Spinal cord (tissue), 10 donors: ENCODE results near the gene SECTM1. TPM values are rescaled to one million over a fixed set of nuclear protein-coding genes. Genes with fewer than 3 reads are reported as not detected.

Experiments
- DNase-seq, 6 donors: peaks; one replicate each; pipeline versions ENCODE4 v3.0.0 to v3.0.0-alpha.2; 2013 to 2015; ENCODE audit warnings: low spot score in 6 of 6, low read depth in 4 of 6
- H3K27ac ChIP-seq: one replicate; pipeline ENCODE4 v1.5.1; 2013; ENCODE audit warnings: low read depth, low read length, control low read depth
- H3K27me3 ChIP-seq: one replicate; pipeline ENCODE4 v1.6.1; 2013; ENCODE audit warnings: low read length; ENCODE audit not compliant: control insufficient read depth, insufficient read depth
- H3K36me3 ChIP-seq: one replicate; pipeline ENCODE4 v1.6.1; 2013; ENCODE audit warnings: low read length; ENCODE audit not compliant: control insufficient read depth, insufficient read depth
- H3K4me1 ChIP-seq: one replicate; pipeline ENCODE4 v1.6.1; 2013; ENCODE audit warnings: low read length; ENCODE audit not compliant: control insufficient read depth, insufficient read depth
- H3K4me3 ChIP-seq: one replicate; pipeline ENCODE4 v1.5.1; 2013; ENCODE audit warnings: low read depth, low read length, control low read depth
- H3K9me3 ChIP-seq: one replicate; pipeline ENCODE4 v1.6.1; 2013; ENCODE audit warnings: low read length; ENCODE audit not compliant: control insufficient read depth, insufficient read depth
- WGBS: methylation state at CpG from one replicate; pipeline ENCODE4 v1.1.5; 2013; ENCODE audit warnings: missing lambda C conversion rate; ENCODE audit not compliant: insufficient coverage; 5-methylcytosine and 5-hydroxymethylcytosine counted together
- polyA plus RNA-seq, 2 donors: library from polyadenylated mRNA; unstranded; fragments of 120-200 nt; gene quantifications; one replicate each; pipeline ENCODE4 v1.2.1, GENCODE V29; 2013; ENCODE audit not compliant: insufficient read length in 2 of 2
- total RNA-seq, 2 donors: library from RNA; depleted of rRNA in 1 of 2; stranded (reverse); fragments of 120-200 nt in 1 of 2; fragments of >200 nt in 1 of 2; gene quantifications; one replicate each; pipeline versions ENCODE4 v1.2.3 to v1.2.4, GENCODE V29; 2013 to 2014
- donor health status: healthy.

Gene SECTM1
- total and polyA plus RNA-seq, 4 donors, result 1.9 to 7.4 (median 3.0) TPM

DNA sequence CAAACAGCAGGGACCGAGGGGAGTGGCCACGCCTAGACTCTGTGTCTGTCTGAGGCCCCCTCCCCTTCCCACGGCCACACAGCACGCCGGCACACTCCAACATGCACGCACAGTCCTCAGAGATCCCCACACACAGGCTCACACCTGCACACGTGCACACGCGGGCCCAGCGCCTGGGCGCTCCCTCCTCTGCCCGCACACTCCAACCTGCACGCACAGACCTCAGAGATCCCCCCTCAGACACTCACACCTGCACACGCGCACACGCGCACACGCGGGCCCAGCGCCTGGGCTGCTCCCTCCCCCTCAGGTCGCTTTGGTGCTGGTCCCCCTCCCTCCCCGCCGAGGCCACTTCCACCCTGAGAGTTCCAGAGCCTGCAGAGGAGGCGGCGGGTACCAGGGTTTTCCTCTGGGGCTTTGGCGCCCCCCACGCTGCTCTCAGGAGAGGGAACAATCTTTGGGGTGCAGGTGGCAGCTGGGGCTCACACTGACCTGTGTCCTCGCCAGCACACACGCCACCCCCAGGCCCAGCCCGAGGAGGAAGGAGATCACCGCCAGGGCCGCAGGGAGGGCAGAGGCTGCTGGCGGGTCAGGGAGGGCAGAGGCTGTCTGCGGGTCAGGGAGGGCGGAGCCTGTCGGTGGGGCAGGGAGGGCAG, 17.7 kb downstream of the SECTM1 start:
- peaks cover 12% of the 10 kb centered on the region for H3K4me1 ChIP-seq
- no peaks in the 10 kb centered on the region for H3K9me3 ChIP-seq
- 23% methylated on average over 35 of the region's 36 CpGs for WGBS
- DNase-seq, result peak in 1 of 6 donors; percentile 53
- no peak overlapping the region for H3K4me3 ChIP-seq
- no peaks in the 10 kb centered on the region for H3K36me3 ChIP-seq
- peaks cover 6% of the 10 kb centered on the region for H3K27me3 ChIP-seq
- H3K27ac ChIP-seq, result no peak overlapping the region

DNA sequence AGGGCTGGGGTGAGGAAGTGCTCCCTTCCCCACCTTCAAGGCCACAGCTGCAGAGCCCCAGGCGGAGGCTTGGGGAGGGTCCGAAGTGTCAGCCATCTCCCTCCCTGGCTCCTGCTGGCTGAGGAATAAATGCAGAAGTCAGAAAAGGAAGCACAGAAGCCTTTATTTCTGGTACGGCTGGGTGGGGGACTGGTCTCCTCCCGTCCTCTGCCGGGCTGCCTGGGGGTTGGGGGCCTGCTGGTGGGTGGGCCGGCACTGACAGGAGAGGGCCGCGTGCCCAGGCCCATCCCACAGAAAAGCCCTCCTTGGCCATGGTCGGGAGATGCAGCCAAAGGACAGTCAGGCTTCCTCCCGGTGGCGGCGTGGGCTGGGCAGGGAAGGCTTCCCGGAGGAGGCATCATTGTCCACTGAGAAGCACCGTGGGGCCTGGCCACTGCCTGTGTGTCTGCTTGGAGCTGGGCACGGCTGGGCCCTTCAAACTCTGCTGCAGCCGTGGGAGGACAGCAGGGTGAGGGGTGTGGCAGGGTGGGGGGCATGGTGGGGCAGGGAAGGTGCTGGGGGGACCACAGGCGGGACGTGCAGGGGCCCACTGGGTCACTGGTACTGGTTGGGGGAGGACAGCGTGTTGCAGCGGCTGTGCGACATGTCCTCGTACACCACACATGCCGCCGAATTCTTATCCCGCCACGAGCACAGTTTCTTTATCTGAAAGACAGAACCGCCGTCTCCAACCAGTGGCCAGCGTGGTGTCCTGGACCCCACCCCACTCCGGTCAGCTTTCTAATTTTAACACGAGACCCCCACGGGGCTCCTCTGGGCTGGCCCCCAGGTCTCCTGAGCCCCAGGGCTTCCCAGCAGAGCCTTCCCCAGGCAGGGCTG, 18.6 kb downstream of the SECTM1 start:
- no peak overlapping the region for H3K27ac ChIP-seq
- no peaks in the 10 kb centered on the region for H3K36me3 ChIP-seq
- DNase-seq, result no peak
- WGBS, result 61% methylated on average over 30 of the region's 32 CpGs
- H3K9me3 ChIP-seq, result no peaks in the 10 kb centered on the region
- peaks cover 6% of the 10 kb centered on the region for H3K27me3 ChIP-seq
- no peak overlapping the region for H3K4me3 ChIP-seq
- peaks cover 12% of the 10 kb centered on the region for H3K4me1 ChIP-seq

GRCh38 chr17:82314012-82314726, 19.4 kb downstream of the SECTM1 start:
- Histone ChIP-seq H3K4me1 (peaks cover 12% of the 10 kb centered on the region), H3K36me3 (no peaks in the 10 kb centered on the region), H3K4me3 (no peak overlapping the region), H3K27me3 (peaks cover 6% of the 10 kb centered on the region), H3K27ac (no peak overlapping the region), H3K9me3 (no peaks in the 10 kb centered on the region)
- no peak for DNase-seq
- 83% methylated on average over 25 of the region's 27 CpGs for WGBS

DNA sequence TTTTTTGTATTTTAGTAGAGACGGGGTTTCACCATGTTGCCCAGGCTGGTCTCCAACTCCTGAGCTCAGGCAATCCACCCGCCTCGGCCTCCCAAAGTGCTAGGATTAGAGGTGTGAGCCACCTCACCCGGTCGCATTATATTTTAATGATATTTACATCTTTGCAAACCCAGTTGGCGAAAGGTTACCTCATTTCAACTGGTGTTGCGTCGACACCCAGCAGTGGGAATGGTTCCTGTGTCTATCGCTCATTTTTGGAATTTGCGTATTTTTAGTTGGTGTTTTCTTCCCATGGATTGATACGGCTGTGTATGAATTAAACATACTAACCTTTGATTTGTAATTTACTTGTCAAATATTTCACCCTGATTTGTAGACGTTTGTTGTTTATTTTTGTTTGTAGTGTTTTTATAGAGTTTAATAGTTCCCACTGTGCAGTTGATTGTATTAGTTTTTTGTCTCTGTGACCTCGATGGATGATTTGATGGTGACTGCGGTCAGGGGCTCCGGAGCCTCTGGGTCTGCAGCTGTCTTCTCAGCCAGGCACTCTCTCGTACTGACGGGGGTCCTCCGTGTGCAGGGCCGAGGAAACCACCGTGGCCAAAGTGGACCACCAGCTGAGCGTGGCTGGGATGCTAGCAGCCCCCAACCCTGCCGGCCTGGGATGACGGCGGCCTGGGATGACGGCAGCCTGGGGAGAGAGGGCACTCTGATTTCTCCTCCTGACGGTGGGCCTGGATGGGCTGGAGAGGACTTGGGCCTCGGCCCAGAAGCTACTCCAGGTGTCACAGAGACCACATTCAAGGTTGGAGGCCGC, 20.2 kb downstream of the SECTM1 start:
- no peaks in the 10 kb centered on the region for H3K9me3 ChIP-seq
- DNase-seq, result no peak
- WGBS, result 60% methylated on average over 16 of the region's 28 CpGs
- no peak overlapping the region for H3K4me3 ChIP-seq
- peaks cover 6% of the 10 kb centered on the region for H3K27me3 ChIP-seq
- no peak overlapping the region for H3K27ac ChIP-seq
- H3K4me1 ChIP-seq, result peaks cover 12% of the 10 kb centered on the region
- no peaks in the 10 kb centered on the region for H3K36me3 ChIP-seq

GRCh38 chr17:82311971-82312370, 21.6 kb downstream of the SECTM1 start:
- H3K27ac ChIP-seq, result no peak overlapping the region
- H3K9me3 ChIP-seq, result no peaks in the 10 kb centered on the region
- DNase-seq, result no peak
- no peaks in the 10 kb centered on the region for H3K36me3 ChIP-seq
- H3K4me3 ChIP-seq, result no peak overlapping the region
- peaks cover 6% of the 10 kb centered on the region for H3K27me3 ChIP-seq
- peaks cover 12% of the 10 kb centered on the region for H3K4me1 ChIP-seq
- WGBS, result 94% methylated on average over 4 of the region's 13 CpGs

GRCh38 chr17:82310877-82311276, 22.7 kb downstream of the SECTM1 start:
- Histone ChIP-seq H3K27ac (no peak overlapping the region), H3K36me3 (no peaks in the 10 kb centered on the region), H3K9me3 (no peaks in the 10 kb centered on the region), H3K4me3 (no peak overlapping the region), H3K4me1 (peaks cover 7% of the 10 kb centered on the region), H3K27me3 (peaks cover 3% of the 10 kb centered on the region)
- DNase-seq, result no peak
- WGBS, result 81% methylated on average over 21 of the region's 21 CpGs

- no peaks in the 10 kb centered on the region for H3K36me3 ChIP-seq
- no peaks in the 10 kb centered on the region for H3K27me3 ChIP-seq
- no peaks in the 10 kb centered on the region for H3K9me3 ChIP-seq
- no peak overlapping the region for H3K4me3 ChIP-seq
- H3K27ac ChIP-seq, result no peak overlapping the region
- DNase-seq, result no peak
- peaks cover 7% of the 10 kb centered on the region for H3K4me1 ChIP-seq
- WGBS, result 82% methylated on average over 24 of the region's 27 CpGs
Observed at GRCh38 chr17:82309656-82310570, 23.7 kb downstream of the SECTM1 start.

- Histone ChIP-seq H3K27me3 (no peaks in the 10 kb centered on the region), H3K4me3 (no peak overlapping the region), H3K27ac (peak overlapping the region; percentile 40), H3K4me1 (peaks cover 15% of the 10 kb centered on the region), H3K9me3 (no peaks in the 10 kb centered on the region), H3K36me3 (no peaks in the 10 kb centered on the region)
- WGBS, result 77% methylated on average over 18 of the region's 20 CpGs
- DNase-seq, result no peak
Observed at GRCh38 chr17:82305727-82306300, 27.8 kb downstream of the SECTM1 start.
